ENCODE data around the gene CHGA.

CHGA gene

DNA sequence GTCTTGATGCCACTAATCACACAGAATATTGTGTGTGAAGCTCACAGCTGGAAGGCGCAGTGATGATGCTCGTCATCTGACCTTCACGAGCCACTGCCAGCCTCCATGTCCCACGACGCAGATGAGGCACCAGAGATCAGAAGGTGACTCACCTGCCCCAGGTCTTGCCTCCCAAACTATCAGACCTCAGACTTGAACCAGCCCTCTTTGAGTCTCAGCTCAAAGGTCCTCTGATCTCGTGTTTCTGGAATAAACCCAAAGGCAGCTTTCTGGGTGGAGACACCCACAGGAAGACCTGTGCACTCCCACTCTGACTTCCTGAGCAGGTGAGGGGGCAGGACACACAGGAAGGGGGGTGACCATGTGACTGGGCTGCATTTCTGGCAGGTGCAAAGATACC, 19.6 kb upstream of the CHGA start:
- peak in 1 of 3 donors; percentile 15 for DNase-seq (ENCODE audit: low read depth in 2 of 3, low spot score in 1 of 3)

- DNase-seq (ENCODE audit: low read depth in 2 of 3, low spot score in 1 of 3) = no peak
These were observed 17.3 kb upstream of the CHGA start for GRCh38 chr14:92905667-92906066.

DNA sequence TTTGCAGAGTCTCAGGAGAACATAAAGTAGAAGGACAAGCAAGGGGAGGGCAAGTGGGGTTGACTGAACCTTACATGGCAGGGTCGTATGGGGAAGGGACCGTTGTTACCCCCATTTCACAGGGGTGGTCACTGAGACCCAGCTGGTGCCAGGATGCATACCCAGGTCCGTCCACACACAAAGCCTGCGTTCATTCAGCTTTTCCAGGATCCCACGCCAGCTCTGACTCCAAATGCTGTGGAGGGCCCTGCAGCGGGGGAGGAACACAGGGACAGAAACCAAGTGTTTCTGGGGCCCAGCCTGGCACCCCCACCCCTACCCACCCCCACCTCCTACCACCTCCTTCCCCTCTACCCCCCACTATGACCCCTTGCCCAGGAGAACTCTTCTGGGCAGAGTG, 16.5 kb upstream of the CHGA start:
- DNase-seq (ENCODE audit: low read depth in 2 of 3, low spot score in 1 of 3) = no peak

- DNase-seq (ENCODE audit: low read depth in 2 of 3, low spot score in 1 of 3) = no peak
These were observed 16.1 kb upstream of the CHGA start for GRCh38 chr14:92906823-92907222.

- DNase-seq (ENCODE audit: low read depth in 2 of 3, low spot score in 1 of 3) = no peak
These were observed 15.5 kb upstream of the CHGA start for GRCh38 chr14:92907316-92907911.

DNA sequence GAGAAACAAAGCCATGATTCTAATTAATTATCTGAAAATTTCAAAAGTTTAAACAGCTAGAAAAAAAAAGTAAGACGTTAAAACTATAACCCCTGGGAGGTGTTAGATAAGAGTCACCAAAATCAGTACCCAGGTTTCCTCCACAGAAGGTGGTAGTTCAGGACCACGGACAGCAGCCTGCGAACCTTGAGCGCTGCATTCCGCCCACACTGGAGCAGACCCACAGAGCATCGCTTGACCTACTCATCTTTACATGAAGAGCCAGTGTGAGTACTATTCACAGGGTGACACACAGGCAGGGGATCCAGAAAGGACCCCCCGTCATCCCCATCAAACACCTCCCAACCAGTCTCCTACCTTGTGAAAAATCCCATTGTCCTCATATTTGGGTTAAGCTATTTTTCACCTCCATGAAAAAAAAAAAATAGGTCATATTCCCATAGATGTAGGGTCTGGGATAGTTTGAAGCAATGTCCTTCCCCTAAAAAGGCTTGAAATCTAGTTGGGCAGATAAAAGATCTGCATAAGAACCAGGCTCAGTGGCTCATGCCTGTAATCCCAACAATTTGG, 8.8 kb upstream of the CHGA start:
- peak in 2 of 3 donors; percentile 25 to 40 for DNase-seq (ENCODE audit: low read depth in 2 of 3, low spot score in 1 of 3)

DNA sequence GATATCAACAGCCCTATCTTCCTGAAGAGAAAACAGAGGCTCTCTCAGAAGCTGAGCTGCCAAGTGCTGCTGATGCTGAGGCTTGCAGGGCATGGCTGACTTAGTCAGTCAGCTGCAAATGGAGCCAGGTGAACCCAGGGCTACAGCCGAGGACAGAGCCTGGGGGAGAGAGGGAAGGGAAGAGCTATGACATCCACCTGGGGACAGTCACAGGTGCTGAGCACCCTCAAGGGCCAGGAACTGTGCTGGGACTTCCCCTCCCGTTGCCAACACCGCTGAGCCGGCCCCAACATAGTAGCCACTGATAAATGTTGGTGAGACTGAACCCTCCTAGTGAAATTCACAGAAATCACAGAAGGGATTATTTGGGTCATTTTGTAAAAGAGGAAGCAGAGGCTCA, 6.7 kb upstream of the CHGA start:
- no peak for DNase-seq (ENCODE audit: low read depth in 2 of 3, low spot score in 1 of 3)

GRCh38 chr14:92917041-92917940, 5.7 kb upstream of the CHGA start:
- DNase-seq (ENCODE audit: low read depth in 2 of 3, low spot score in 1 of 3) = no peak

DNA sequence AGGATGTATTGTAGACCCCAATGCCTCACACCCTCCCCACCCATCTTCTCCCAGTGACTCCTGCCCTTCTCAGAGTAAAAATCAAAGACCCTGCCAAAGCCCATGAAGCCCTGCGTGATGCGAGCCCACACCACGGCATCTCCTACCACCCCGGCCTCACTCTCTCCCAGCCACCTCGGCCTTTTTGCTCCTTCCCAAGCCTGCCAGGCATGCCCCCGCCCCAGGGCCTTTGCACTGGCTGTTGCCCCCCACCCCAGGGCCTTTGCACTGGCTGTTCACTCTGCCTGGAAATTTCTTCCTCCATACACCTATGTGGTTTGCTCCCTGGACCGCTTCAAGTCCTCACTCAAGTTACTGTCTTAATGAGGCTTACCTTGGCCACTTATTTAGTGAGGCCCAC, 5.0 kb upstream of the CHGA start:
- no peak for DNase-seq (ENCODE audit: low read depth in 2 of 3, low spot score in 1 of 3)

DNA sequence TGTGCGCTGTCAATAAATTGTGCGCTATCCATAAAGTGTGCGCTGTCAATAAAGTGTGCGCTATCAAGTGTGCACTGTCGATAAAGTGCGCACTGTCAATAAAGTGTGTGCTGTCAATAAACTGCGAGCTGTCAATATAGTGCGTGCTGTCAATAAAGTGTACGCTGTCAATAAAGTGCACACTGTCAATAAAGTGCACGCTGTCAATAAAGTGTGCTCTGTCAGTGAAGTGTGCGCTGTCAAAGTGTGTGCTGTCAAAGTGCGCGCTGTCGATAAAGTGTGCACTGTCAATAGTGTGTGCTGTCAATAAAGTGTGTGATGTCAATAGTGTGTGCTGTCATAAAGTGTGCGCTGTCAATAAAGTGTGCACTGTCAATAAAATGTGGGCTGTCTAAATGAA, 2.9 kb upstream of the CHGA start:
- no peak for DNase-seq (ENCODE audit: low read depth in 2 of 3, low spot score in 1 of 3)

DNA sequence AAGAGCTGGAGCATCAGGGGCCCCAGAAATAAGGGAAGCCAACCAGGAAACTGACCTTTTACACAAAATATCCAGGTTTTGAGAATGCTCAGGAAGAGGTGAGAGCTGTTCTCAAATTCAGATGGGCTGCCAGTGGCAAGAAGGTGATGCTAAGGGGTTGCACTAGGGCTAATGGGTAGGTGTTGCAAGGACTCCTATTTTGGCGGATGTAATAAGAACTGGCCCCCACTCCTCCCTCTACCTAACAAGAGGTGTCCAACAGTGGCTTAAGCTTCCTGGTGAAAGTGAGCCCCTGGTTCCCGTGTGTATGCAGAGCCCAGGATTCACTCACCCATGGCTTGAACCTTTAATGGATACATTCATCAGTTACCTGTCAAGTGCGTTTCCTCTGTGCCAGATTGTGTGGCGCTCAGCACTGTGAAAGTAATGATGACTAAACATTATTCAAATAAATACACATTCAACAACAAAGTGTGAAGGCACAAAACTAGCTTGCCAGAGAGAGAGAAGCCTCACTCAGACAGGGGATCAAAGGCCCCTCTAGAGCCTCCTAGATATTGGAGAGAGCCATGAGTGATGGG, 705 bp upstream of the CHGA start:
- no peak for DNase-seq (ENCODE audit: low read depth in 2 of 3, low spot score in 1 of 3)

DNA sequence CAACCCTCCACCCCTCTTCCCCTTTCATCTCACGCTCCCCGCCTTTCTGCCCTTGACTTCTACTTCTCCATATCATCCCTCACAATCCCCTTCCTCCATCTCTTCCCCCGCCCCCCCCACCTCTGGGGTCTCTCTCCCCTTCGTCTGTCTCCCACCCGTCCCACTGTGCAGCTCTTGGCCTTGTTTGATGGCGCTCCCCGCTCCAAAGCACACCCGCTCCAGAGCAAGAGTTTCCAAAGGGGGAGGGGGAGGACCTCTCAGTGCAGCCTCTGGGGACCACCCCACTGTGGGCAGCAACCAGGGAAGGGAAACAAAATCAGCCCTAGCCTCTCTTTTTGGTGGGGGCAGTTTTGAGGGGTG, 774 bp downstream of the CHGA start:
- no peak for DNase-seq (ENCODE audit: low read depth in 2 of 3, low spot score in 1 of 3)

GRCh38 chr14:92924247-92924646, 1.3 kb downstream of the CHGA start:
- DNase-seq (ENCODE audit: low read depth in 2 of 3, low spot score in 1 of 3) = no peak

DNA sequence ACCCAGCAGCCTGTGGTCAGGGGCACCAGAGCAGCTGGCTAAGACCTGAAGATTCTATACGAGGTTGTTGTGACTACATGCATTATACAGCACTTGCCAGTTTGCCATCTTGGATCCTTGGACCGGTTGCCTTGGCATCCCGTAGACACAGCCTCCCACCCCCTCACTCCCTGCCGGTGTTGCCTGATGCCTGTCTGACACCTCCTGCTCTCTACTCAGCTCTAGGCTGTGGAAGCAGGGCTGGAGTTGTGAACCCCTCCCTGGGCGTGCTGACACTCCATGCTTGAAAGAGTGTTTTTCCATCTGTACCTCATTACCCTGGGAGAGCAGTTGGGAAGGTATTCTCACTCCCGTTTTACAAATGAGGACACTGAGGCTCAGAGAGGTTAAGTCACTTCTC, 2.5 kb downstream of the CHGA start:
- no peak for DNase-seq (ENCODE audit: low read depth in 2 of 3, low spot score in 1 of 3)

- no peak for DNase-seq (ENCODE audit: low read depth in 2 of 3, low spot score in 1 of 3)
These were observed 3.4 kb downstream of the CHGA start for GRCh38 chr14:92926180-92926845.

- no peak for DNase-seq (ENCODE audit: low read depth in 2 of 3, low spot score in 1 of 3)
These were observed 4.0 kb downstream of the CHGA start for GRCh38 chr14:92926931-92927330.

DNA sequence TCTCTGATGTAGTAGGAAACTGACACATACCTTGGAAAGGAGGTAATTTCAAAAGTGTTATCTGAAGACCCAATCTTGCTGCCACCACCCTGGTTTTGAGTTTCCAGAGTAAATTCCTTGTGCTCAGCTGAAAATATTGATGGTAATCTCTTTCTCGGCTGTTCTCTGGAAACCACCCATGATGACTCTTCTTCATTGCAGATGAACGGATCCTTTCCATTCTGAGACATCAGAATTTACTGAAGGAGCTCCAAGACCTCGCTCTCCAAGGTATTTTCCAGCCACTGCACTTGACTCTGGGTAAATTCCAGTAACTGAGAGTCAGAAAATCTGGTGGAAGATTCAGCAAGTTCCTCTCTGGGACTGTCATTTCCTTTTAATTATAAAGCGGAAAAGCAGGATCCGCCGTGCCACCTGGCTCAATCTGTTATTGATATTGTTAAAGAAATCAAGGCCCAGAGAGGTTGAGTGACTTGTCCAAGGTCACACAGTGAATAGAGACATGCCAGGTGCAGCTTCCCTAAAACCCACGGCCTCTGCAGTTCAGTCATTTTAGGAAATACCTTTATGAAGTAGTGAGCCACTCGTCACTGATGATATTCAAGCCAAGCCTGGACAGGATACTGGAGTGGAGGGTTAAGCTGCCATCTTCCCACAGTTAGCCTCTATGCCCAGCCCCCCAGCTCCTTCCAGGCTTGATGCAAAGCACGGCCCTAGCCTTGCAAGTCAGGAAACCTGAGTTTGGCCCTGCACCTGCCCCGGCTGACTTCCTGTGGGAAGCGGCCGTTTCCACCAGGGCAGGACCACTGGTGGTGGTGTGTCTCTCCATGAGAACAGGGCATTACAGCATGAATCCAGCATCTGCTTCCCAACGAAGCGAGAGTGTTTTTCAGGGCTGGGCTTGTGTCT, 4.7 kb downstream of the CHGA start:
- no peak for DNase-seq (ENCODE audit: low read depth in 2 of 3, low spot score in 1 of 3)

GRCh38 chr14:92928258-92928629, 5.3 kb downstream of the CHGA start:
- no peak for DNase-seq (ENCODE audit: low read depth in 2 of 3, low spot score in 1 of 3)

DNA sequence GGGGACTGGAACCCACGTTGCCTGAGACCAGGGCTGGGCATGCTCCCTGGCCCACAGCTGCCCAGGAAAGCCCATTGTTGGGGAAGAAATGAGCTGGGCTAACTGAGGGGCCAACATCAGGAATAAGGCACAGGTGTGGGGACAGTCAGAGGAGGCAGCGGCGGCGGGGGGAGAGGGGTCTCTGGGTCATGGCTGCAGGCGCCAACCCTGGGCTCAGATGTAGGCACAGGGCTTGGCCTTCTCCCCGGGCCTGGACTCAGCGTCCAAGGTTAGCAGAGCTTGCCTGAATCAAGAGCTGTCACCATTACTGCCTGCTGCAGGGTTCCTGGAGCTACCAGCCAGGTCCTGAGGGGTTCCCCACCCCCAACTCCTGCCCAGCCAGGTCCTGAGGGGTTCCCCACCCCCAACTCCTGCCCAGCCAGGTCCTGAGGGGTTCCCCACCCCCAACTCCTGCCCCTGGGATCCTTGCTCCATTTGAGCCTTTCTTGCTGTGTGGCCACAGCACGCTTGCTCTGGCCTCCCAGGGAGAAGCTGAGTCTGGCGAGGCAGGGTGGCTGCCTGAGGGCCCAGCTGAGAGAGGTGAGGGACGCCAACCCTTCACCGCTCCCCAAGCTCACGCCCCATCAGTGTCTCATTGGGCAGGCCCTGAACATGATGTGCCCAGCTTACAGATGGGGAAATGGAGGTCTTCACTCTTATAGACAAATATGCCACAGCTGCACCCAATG, 6.2 kb downstream of the CHGA start:
- DNase-seq (ENCODE audit: low read depth in 2 of 3, low spot score in 1 of 3) = no peak

All from stimulated activated CD4-positive, alpha-beta T cell treated with anti-CD3 and anti-CD28 coated beads, Interleukin-12 subunit alpha, Interleukin-12 subunit beta, amount 100 ng/mL, for 48 hours (primary cell).